Activated CD8-positive, alpha-beta memory T cell treated with anti-CD3 and anti-CD28 coated beads, Interleukin-2, amount 50 U/mL, for 24 hours (primary cell): Measurements from ENCODE around the gene AFP.
"Not testable (repeated sequence)": the region's sequence is repeated elsewhere in the genome, so short reads cannot be mapped to it uniquely, and the experiment has no call there.

Source experiments
- DNase-seq: peaks from one replicate; pipeline ENCODE4 v3.0.0-alpha.2; 2020; ENCODE audit errors: extremely low read depth

The AFP gene

GRCh38 chr4:73435984-73436383, at the start of gene AFP:
Gene AFP, plus strand, starts transcription at chr4:73436221. Its CDS starts 42 bp downstream, at chr4:73436263.
- no peak for DNase-seq

DNA sequence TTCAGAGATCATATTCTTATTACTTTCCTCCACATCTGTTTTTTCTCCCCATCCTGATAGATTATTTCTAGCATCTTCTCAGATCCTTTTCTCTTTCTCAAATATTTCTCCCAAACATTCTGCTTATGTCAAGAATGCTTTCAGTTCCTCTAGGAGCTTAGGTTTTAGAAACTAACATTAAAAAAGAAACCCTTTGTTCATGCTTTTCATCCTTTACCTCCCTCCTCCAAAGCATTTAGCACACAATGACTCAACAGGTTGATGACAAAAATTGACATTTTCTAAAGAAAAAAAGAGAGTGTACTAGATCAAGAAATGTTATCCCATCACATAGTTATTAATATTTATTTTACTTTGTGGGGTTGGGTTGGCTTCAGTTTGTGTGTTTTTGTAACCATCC, 48.5 kb upstream of the AFP start:
- no peak for DNase-seq

DNA sequence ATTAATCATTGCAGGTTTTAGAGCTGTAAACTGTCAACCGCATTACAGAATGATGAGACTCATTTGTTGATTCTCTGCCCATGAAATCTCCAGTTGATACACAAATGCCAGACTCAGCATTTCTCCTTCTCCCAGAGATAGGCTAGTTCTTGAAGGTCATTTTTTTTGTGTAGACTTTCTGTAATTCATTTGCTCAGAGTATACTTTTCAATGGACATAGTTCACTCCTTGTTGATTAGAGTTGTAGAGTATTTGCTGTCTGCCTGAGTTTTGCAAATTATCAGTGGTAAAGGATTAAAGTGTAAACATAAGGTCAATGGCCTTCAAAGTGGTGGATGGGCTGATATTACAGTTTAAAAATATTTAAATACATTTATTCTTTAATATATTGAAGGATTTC, 47.1 kb upstream of the AFP start:
- no peak for DNase-seq

DNA sequence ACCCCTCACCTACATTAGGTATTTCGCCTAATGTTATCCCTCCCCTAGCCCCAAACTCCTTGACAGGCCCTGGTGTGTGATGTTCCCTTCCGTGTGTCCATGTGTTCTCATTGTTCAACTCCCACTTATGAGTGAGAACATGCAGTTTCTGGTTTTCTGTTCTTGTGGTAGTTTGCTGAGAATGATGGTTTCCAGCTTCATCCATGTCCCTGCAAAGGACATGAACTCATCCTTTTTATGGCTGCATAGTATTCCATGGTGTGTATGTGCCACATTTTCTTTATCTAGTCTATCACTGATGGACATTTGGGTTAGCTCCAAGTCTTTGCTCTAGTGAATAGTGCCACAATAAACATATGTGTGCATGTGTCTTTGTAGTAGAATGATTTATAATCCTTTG, 46.4 kb upstream of the AFP start:
- DNase-seq, result not testable (repeated sequence)

GRCh38 chr4:73391774-73392173, 44.2 kb upstream of the AFP start:
- no peak for DNase-seq

GRCh38 chr4:73392936-73393335, 43.1 kb upstream of the AFP start:
- DNase-seq, result no peak

GRCh38 chr4:73396304-73396703, 39.7 kb upstream of the AFP start:
- no peak for DNase-seq

- DNase-seq, result no peak
Measured at GRCh38 chr4:73396993-73397972, 38.7 kb upstream of the AFP start.

GRCh38 chr4:73401412-73401811, 34.6 kb upstream of the AFP start:
- DNase-seq, result no peak

DNA sequence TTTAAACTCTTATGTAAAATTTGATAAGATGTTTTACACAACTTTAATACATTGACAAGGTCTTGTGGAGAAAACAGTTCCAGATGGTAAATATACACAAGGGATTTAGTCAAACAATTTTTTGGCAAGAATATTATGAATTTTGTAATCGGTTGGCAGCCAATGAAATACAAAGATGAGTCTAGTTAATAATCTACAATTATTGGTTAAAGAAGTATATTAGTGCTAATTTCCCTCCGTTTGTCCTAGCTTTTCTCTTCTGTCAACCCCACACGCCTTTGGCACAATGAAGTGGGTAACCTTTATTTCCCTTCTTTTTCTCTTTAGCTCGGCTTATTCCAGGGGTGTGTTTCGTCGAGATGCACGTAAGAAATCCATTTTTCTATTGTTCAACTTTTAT, 32.0 kb upstream of the AFP start, which contains the start of gene ALB:
TSS of gene ALB (plus strand) at position 246 of the 400 bp plus-strand sequence. CDS start at position 287, 41 bp downstream.
- no peak for DNase-seq

DNA sequence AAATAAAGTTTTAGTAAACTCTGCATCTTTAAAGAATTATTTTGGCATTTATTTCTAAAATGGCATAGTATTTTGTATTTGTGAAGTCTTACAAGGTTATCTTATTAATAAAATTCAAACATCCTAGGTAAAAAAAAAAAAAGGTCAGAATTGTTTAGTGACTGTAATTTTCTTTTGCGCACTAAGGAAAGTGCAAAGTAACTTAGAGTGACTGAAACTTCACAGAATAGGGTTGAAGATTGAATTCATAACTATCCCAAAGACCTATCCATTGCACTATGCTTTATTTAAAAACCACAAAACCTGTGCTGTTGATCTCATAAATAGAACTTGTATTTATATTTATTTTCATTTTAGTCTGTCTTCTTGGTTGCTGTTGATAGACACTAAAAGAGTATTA, 31.6 kb upstream of the AFP start:
- DNase-seq, result no peak

DNA sequence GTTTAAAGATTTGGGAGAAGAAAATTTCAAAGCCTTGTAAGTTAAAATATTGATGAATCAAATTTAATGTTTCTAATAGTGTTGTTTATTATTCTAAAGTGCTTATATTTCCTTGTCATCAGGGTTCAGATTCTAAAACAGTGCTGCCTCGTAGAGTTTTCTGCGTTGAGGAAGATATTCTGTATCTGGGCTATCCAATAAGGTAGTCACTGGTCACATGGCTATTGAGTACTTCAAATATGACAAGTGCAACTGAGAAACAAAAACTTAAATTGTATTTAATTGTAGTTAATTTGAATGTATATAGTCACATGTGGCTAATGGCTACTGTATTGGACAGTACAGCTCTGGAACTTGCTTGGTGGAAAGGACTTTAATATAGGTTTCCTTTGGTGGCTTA, 30.9 kb upstream of the AFP start:
- DNase-seq, result no peak

GRCh38 chr4:73406548-73406875, 29.5 kb upstream of the AFP start:
- DNase-seq, result no peak

DNA sequence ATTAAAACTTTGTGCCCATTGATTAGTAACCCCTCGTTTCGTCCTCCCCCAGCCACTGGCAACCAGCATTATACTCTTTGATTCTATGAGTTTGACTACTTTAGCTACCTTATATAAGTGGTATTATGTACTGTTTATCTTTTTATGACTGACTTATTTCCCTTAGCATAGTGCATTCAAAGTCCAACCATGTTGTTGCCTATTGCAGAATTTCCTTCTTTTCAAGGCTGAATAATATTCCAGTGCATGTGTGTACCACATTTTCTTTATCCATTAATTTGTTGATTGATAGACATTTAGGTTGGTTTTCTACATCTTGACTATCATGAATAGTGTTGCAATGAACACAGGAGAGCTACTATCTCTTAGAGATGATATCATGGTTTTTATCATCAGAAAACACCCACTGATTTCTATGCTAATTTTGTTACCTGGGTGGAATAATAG, 28.8 kb upstream of the AFP start:
- DNase-seq, result no peak

DNA sequence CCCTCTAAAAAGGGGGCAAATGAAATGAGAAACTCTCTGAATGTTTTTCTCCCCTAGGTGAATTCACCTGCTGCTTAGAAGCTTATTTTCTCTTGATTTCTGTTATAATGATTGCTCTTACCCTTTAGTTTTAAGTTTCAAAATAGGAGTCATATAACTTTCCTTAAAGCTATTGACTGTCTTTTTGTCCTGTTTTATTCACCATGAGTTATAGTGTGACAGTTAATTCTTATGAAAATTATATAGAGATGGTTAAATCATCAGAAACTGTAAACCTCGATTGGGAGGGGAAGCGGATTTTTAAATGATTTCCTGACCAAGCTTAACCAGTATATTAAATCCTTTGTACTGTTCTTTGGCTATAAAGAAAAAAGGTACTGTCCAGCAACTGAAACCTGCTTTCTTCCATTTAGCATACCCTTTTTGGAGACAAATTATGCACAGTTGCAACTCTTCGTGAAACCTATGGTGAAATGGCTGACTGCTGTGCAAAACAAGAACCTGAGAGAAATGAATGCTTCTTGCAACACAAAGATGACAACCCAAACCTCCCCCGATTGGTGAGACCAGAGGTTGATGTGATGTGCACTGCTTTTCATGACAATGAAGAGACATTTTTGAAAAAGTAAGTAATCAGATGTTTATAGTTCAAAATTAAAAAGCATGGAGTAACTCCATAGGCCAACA, 27.7 kb upstream of the AFP start:
- DNase-seq, result no peak

GRCh38 chr4:73409012-73409862, 26.8 kb upstream of the AFP start:
- no peak for DNase-seq

- DNase-seq, result no peak
Measured at GRCh38 chr4:73409978-73410548, 26.0 kb upstream of the AFP start.

DNA sequence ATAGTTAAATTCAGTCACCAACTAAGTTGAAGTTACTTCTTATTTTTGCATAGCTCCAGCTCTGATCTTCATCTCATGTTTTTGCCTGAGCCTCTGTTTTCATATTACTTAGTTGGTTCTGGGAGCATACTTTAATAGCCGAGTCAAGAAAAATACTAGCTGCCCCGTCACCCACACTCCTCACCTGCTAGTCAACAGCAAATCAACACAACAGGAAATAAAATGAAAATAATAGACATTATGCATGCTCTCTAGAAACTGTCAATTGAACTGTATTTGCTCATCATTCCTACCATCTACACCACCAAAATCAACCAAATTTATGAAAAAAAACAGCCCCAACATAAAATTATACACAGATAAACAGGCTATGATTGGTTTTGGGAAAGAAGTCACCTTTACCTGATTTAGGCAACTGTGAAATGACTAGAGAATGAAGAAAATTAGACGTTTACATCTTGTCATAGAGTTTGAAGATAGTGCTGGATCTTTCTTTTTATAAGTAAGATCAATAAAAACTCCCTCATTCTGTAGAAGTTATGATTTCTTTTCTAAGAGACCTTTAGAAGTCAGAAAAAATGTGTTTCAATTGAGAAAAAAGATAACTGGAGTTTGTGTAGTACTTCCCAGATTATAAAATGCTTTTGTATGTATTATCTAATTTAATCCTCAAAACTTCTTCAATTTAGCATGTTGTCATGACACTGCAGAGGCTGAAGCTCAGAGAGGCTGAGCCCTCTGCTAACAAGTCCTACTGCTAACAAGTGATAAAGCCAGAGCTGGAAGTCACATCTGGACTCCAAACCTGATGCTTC, 24.9 kb upstream of the AFP start:
- DNase-seq, result no peak

DNA sequence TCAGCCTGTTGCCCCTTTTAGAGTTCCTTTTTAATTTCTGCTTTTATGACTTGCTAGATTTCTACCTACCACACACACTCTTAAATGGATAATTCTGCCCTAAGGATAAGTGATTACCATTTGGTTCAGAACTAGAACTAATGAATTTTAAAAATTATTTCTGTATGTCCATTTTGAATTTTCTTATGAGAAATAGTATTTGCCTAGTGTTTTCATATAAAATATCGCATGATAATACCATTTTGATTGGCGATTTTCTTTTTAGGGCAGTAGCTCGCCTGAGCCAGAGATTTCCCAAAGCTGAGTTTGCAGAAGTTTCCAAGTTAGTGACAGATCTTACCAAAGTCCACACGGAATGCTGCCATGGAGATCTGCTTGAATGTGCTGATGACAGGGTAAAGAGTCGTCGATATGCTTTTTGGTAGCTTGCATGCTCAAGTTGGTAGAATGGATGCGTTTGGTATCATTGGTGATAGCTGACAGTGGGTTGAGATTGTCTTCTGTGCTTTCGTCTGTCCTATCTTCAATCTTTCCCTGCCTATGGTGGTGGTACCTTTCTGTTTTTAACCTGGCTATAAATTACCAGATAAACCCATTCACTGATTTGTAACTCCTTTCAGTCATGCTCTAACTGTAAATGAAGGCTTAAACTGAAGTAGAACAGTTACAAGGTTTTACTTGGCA, 24.1 kb upstream of the AFP start:
- DNase-seq, result no peak

GRCh38 chr4:73413294-73413755, 22.7 kb upstream of the AFP start:
- no peak for DNase-seq
